ENCODE data around the gene NKX2-2.

Gene NKX2-2

GRCh38 chr20:21522481-21523280, 8.8 kb upstream of the NKX2-2 start (continued):
- TF ChIP-seq ZBTB11 (tag by site-specific recombination; conservative IDR thresholded peaks at IDR 0.05; ENCODE audit: low read depth), result 0 out of 2 replicates have a peak, but pooled peaks have one; percentile 12
- TF ChIP-seq ZNF148 (tag by site-specific recombination; IDR thresholded peaks at IDR 0.05; ENCODE audit: borderline replicate concordance), result no peak
- TF ChIP-seq ZFP69B (tag by site-specific recombination; IDR thresholded peaks at IDR 0.05), result 0 out of 2 replicates have a peak, but pooled peaks have one; percentile 17
- TF ChIP-seq ZNF398 (tag by site-specific recombination; IDR thresholded peaks at IDR 0.05), result peak; percentile 52
- TF ChIP-seq YY2 (tag by site-specific recombination; IDR thresholded peaks at IDR 0.05), result peak; percentile 34; the same call in 1 of the 2 replicates
- no peak for TF ChIP-seq ZNF239 (tag by site-specific recombination; IDR thresholded peaks at IDR 0.05)
- TF ChIP-seq YY1 (tag by site-specific recombination; IDR thresholded peaks at IDR 0.05), result peak; percentile 76
- peak; percentile 71 for TF ChIP-seq KLF17 (tag by site-specific recombination; IDR thresholded peaks at IDR 0.05)
- no peak for TF ChIP-seq ZNF184 (tag by site-specific recombination; IDR thresholded peaks at IDR 0.05)
- 0 out of 2 replicates have a peak, but pooled peaks have one; percentile 39 for TF ChIP-seq TSHZ1 (tag by site-specific recombination; IDR thresholded peaks at IDR 0.05; ENCODE audit: borderline replicate concordance)
- no peak for TF ChIP-seq ZNF423 (tag by site-specific recombination; IDR thresholded peaks at IDR 0.05)
- TF ChIP-seq ZSCAN18 (tag by site-specific recombination; IDR thresholded peaks at IDR 0.05), result no peak
- TF ChIP-seq GLIS1 (tag by site-specific recombination; IDR thresholded peaks at IDR 0.05), result peak; percentile 86
- no peak for TF ChIP-seq ZNF645 (tag by site-specific recombination; IDR thresholded peaks at IDR 0.05)
- no peak for TF ChIP-seq ZNF670 (tag by site-specific recombination; IDR thresholded peaks at IDR 0.05; ENCODE audit: low read depth)
- no peak for TF ChIP-seq ZNF146 (tag by site-specific recombination; IDR thresholded peaks at IDR 0.05)
- TF ChIP-seq PRDM10 (tag by site-specific recombination; IDR thresholded peaks at IDR 0.05), result no peak
- TF ChIP-seq SCRT2 (tag by site-specific recombination; IDR thresholded peaks at IDR 0.05), result no peak
